Natural killer cell treated with Interleukin-12 subunit alpha and Interleukin-12 subunit beta and Interleukin-15 and Interleukin-18, amount 100 ng/mL, for 72 hours (primary cell): ENCODE results near the gene NAA20. TPM values are rescaled to one million over a fixed set of nuclear protein-coding genes. Genes with fewer than 3 reads are reported as not detected.

Experiments
- total RNA-seq, 2 donors: library from RNA; stranded (reverse); gene quantifications; one replicate each; pipeline ENCODE4 v1.2.3, GENCODE V29; 2022

Gene NAA20
- total RNA-seq, 2 donors from 2014 or later: 62.4 to 75.8 TPM

Other genes with a start within 250 kb of the NAA20 start
- 10 to 100 TPM; 18.7 to 24.2 TPM for gene CRNKL1, start 35.1 kb downstream of the NAA20 start, total RNA-seq
- not detected for gene CFAP61, start 35.2 kb downstream of the NAA20 start, total RNA-seq